Liver (tissue), 9 donors: ENCODE results near the gene PRSS22. TPM values are rescaled to one million over a fixed set of nuclear protein-coding genes. Genes with fewer than 3 reads are reported as not detected.
A peak's percentile ranks its signal among the peaks of the same experiment; 100 is the strongest.

ENCODE experiments used
- DNase-seq: peaks from one replicate; pipeline ENCODE4 v3.0.0-alpha.2; 2017; ENCODE audit warnings: low spot score
- H3K27ac ChIP-seq, 2 donors: one replicate each; pipeline ENCODE4 v1.7.0; 2013; ENCODE audit warnings: inconsistent platforms in 2 of 2, low read length in 2 of 2, control low read depth in 1 of 2, low read depth in 1 of 2, mild to moderate bottlenecking in 1 of 2
- H3K27me3 ChIP-seq, 4 donors: one replicate each; pipeline versions ENCODE4 v1.6.1 to v1.7.0; 2013; ENCODE audit warnings: low read length in 3 of 4, inconsistent platforms in 1 of 4, mild to moderate bottlenecking in 1 of 4, moderate library complexity in 1 of 4; ENCODE audit not compliant: control insufficient read depth in 4 of 4, insufficient read depth in 4 of 4
- H3K36me3 ChIP-seq, 4 donors: one replicate each; pipeline versions ENCODE4 v1.6.1 to v1.7.0; 2013; ENCODE audit warnings: low read length in 3 of 4, mild to moderate bottlenecking in 3 of 4, low read depth in 1 of 4, moderate library complexity in 1 of 4; ENCODE audit not compliant: control insufficient read depth in 4 of 4, insufficient read depth in 3 of 4
- H3K4me1 ChIP-seq, 4 donors: one replicate each; pipeline versions ENCODE4 v1.6.1 to v1.7.0; 2013; ENCODE audit warnings: low read length in 3 of 4, mild to moderate bottlenecking in 3 of 4, moderate library complexity in 1 of 4; ENCODE audit not compliant: control insufficient read depth in 4 of 4, insufficient read depth in 4 of 4
- H3K4me3 ChIP-seq, 3 donors: one replicate each; pipeline versions ENCODE4 v1.6.1 to v1.7.0; 2013; ENCODE audit warnings: low read length in 3 of 3, control low read depth in 1 of 3, low read depth in 1 of 3, mild to moderate bottlenecking in 1 of 3
- H3K9ac ChIP-seq, 2 donors: one replicate each; pipeline ENCODE4 v1.7.0; 2013; ENCODE audit warnings: low read length in 2 of 2, mild to moderate bottlenecking in 2 of 2, moderate library complexity in 2 of 2, control low read depth in 1 of 2, low read depth in 1 of 2
- H3K9me3 ChIP-seq, 4 donors: one replicate each; pipeline versions ENCODE4 v1.6.1 to v1.7.0; 2013; ENCODE audit warnings: low read length in 3 of 4; ENCODE audit not compliant: control insufficient read depth in 4 of 4
- ATF3 ChIP-seq: IDR thresholded peaks from 2 replicates; pipeline ENCODE4 v1.6.1; 2016; ENCODE audit warnings: antibody characterized with exemption
- CTCF ChIP-seq: fragments of 150-350 bp; IDR thresholded peaks from 2 replicates; pipeline ENCODE4 v1.5.1; 2017; ENCODE audit warnings: improper control_type of control experiment, low read depth, low read length; ENCODE audit not compliant: missing input control
- FOXA1 ChIP-seq: IDR thresholded peaks from 2 replicates; pipeline ENCODE4 v1.6.1; 2016; ENCODE audit warnings: antibody characterized with exemption
- FOXA2 ChIP-seq: IDR thresholded peaks from 2 replicates; pipeline ENCODE4 v1.6.1; 2016; ENCODE audit warnings: antibody characterized with exemption
- GABPA ChIP-seq, 2 donors: IDR thresholded peaks in 1 of 2; conservative IDR thresholded peaks in 1 of 2; 2 replicates each; pipeline ENCODE4 v1.6.1; 2016; ENCODE audit warnings: antibody characterized with exemption in 2 of 2, mild to moderate bottlenecking in 1 of 2, moderate library complexity in 1 of 2
- HNF4G ChIP-seq: IDR thresholded peaks from 2 replicates; pipeline ENCODE4 v1.6.1; 2016; ENCODE audit warnings: antibody characterized with exemption
- JUND ChIP-seq, 2 donors: IDR thresholded peaks; 2 replicates each; pipeline ENCODE4 v1.6.1; 2016; ENCODE audit warnings: antibody characterized with exemption in 2 of 2
- MAX ChIP-seq: IDR thresholded peaks from 2 replicates; pipeline ENCODE4 v1.6.1; 2016; ENCODE audit warnings: antibody characterized with exemption
- NR2F2 ChIP-seq: IDR thresholded peaks from 2 replicates; pipeline ENCODE4 v1.6.1; 2016; ENCODE audit warnings: antibody characterized with exemption
- RAD21 ChIP-seq, 2 donors: IDR thresholded peaks; 2 replicates each; pipeline ENCODE4 v1.6.1; 2016; ENCODE audit warnings: antibody characterized with exemption in 2 of 2, mild to moderate bottlenecking in 2 of 2
- REST ChIP-seq: IDR thresholded peaks from 2 replicates; pipeline ENCODE4 v1.6.1; 2016; ENCODE audit warnings: antibody characterized with exemption, mild to moderate bottlenecking
- RXRA ChIP-seq, 2 donors: IDR thresholded peaks; 2 replicates each; pipeline ENCODE4 v1.6.1; 2017 to 2018; ENCODE audit warnings: antibody characterized with exemption in 2 of 2, mild to moderate bottlenecking in 1 of 2
- YY1 ChIP-seq: IDR thresholded peaks from 2 replicates; pipeline ENCODE4 v1.6.1; 2016; ENCODE audit warnings: antibody characterized with exemption, mild to moderate bottlenecking
- WGBS: extraction: QIAGEN DNeasy Blood & Tissue Kit; methylation state at CpG from one replicate; pipeline ENCODE4 v1.1.7; 2013; 5-methylcytosine and 5-hydroxymethylcytosine counted together
- polyA plus RNA-seq, 2 donors: library from polyadenylated mRNA; stranded (reverse) in 1 of 2; unstranded in 1 of 2; fragments of 200-250 nt in 1 of 2; fragments of >200 nt in 1 of 2; fragmentation: Nextera tagmentation in 1 of 2; extraction: Ambion mirVana in 1 of 2; gene quantifications; one replicate each; pipeline versions ENCODE4 v1.2.1 to v1.2.3, GENCODE V29; 2013 to 2015
- total RNA-seq, 2 donors: library from RNA; depleted of rRNA; stranded (reverse); fragments of >200 nt; gene quantifications; one replicate each; pipeline ENCODE4 v1.2.3, GENCODE V29; 2014
- donor health status: healthy.
- donor health status: healthy.
- donor health status: healthy.
- donor health status: healthy.
- donor health status: healthy.

The PRSS22 gene
- total and polyA plus RNA-seq, 4 donors = 0.23 to 1.1 (median 0.32) TPM; not detected in 1

- 44% methylated on average over 40 of the region's 40 CpGs for WGBS
- Histone ChIP-seq H3K27me3 (peaks cover 0 to 2% (median 0%) of the 10 kb centered on the region in 4 donors), H3K9ac (no peak overlapping the region), H3K36me3 (no peaks in the 10 kb centered on the region), H3K9me3 (no peaks in the 10 kb centered on the region), H3K4me3 (no peak overlapping the region), H3K27ac (no peak overlapping the region), H3K4me1 (peaks cover 0 to 6% (median 1%) of the 10 kb centered on the region in 4 donors)
- DNase-seq = no peak
- TF ChIP-seq GABPA (IDR thresholded peaks at IDR 0.05 in 1 of 2, conservative IDR thresholded peaks at IDR 0.05 in 1 of 2) = peak; percentile 76 to 84
- TF ChIP-seq FOXA1 = no peak
- TF ChIP-seq RAD21 (IDR thresholded peaks at IDR 0.05) = peak; percentile 37 to 60
- TF ChIP-seq CTCF = peak; percentile 26
- peak; percentile 67 for TF ChIP-seq NR2F2
These were observed 15.5 kb downstream of the PRSS22 start for GRCh38 chr16:2842340-2843000.

- TF ChIP-seq JUND (IDR thresholded peaks at IDR 0.05) (no peak), FOXA2 (no peak), MAX (no peak), RXRA (IDR thresholded peaks at IDR 0.05) (no peak), ATF3 (no peak), YY1 (no peak), REST (no peak), HNF4G (no peak)
- Histone ChIP-seq H3K4me1 (peaks cover 0 to 6% (median 1%) of the 10 kb centered on the region in 4 donors), H3K27me3 (peaks cover 0 to 2% (median 0%) of the 10 kb centered on the region in 4 donors), H3K9ac (no peak overlapping the region), H3K4me3 (no peak overlapping the region), H3K36me3 (no peaks in the 10 kb centered on the region), H3K9me3 (no peaks in the 10 kb centered on the region), H3K27ac (no peak overlapping the region)
- 73% methylated on average over 18 of the region's 18 CpGs for WGBS
- no peak for DNase-seq
These were observed 16.2 kb downstream of the PRSS22 start for GRCh38 chr16:2841606-2842339.
